Panc1 (cell line): ENCODE results near the gene PLCL1.

Experiments
- POLR2AphosphoS5 ChIP-seq: IDR thresholded peaks from 2 replicates; pipeline ENCODE4 v1.6.1; 2012; ENCODE audit warnings: mild to moderate bottlenecking, low read depth, low read length, moderate library complexity
- TCF7L2 ChIP-seq: IDR thresholded peaks from 2 replicates; pipeline ENCODE4 v1.6.1; 2011; ENCODE audit warnings: mild to moderate bottlenecking, low read depth, low read length, inconsistent platforms
- TF ChIP-seq, protein P1 (sequence below): fragments of 450-650 bp; IDR thresholded peaks from 2 replicates; pipeline ENCODE4 v1.5.1; 2017; ENCODE audit warnings: mild to moderate bottlenecking
- TF ChIP-seq, protein P2 (sequence below), 2 experiments: IDR thresholded peaks; 2 replicates each; pipeline ENCODE4 v1.6.1; 2011 to 2012; ENCODE audit warnings: low read depth in 2 of 2, control low read depth in 1 of 2, low read length in 1 of 2, mild to moderate bottlenecking in 1 of 2, moderate library complexity in 1 of 2; ENCODE audit not compliant: insufficient read depth in 1 of 2

DNA sequence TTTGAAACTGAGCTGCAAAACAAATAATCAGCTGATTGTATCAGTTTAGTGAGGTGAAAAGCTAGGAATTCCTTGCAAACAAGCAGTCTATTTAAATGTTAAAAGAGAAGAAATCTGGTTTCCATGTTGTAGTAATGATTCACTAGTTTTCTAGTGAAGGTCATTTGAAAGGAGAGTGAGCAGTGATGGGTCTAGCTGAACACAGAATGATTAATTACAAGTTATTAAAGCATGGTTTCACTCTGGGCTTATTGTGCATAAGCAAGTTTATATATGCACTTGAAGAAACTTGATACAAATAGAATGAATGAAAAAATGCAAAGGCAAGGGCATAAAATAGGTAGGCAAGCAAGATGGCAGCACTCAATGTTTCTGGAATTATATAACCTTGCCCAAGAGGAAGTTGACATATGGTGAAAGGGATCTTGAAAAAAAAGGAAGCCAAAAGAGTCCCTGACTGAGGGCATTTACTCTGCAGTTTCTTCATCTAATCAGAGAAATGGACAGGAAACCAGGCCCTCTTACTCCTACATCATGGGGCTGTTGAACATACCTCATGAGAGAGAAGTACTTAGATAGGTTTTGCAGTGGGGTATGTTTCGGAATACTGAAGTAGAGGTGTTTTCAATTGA lies 53.2 kb downstream of the PLCL1 start:
- TF ChIP-seq, protein P1, sequence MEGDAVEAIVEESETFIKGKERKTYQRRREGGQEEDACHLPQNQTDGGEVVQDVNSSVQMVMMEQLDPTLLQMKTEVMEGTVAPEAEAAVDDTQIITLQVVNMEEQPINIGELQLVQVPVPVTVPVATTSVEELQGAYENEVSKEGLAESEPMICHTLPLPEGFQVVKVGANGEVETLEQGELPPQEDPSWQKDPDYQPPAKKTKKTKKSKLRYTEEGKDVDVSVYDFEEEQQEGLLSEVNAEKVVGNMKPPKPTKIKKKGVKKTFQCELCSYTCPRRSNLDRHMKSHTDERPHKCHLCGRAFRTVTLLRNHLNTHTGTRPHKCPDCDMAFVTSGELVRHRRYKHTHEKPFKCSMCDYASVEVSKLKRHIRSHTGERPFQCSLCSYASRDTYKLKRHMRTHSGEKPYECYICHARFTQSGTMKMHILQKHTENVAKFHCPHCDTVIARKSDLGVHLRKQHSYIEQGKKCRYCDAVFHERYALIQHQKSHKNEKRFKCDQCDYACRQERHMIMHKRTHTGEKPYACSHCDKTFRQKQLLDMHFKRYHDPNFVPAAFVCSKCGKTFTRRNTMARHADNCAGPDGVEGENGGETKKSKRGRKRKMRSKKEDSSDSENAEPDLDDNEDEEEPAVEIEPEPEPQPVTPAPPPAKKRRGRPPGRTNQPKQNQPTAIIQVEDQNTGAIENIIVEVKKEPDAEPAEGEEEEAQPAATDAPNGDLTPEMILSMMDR: no peak
- TF ChIP-seq POLR2AphosphoS5 (no peak), TCF7L2 (no peak)
- TF ChIP-seq, protein P2, sequence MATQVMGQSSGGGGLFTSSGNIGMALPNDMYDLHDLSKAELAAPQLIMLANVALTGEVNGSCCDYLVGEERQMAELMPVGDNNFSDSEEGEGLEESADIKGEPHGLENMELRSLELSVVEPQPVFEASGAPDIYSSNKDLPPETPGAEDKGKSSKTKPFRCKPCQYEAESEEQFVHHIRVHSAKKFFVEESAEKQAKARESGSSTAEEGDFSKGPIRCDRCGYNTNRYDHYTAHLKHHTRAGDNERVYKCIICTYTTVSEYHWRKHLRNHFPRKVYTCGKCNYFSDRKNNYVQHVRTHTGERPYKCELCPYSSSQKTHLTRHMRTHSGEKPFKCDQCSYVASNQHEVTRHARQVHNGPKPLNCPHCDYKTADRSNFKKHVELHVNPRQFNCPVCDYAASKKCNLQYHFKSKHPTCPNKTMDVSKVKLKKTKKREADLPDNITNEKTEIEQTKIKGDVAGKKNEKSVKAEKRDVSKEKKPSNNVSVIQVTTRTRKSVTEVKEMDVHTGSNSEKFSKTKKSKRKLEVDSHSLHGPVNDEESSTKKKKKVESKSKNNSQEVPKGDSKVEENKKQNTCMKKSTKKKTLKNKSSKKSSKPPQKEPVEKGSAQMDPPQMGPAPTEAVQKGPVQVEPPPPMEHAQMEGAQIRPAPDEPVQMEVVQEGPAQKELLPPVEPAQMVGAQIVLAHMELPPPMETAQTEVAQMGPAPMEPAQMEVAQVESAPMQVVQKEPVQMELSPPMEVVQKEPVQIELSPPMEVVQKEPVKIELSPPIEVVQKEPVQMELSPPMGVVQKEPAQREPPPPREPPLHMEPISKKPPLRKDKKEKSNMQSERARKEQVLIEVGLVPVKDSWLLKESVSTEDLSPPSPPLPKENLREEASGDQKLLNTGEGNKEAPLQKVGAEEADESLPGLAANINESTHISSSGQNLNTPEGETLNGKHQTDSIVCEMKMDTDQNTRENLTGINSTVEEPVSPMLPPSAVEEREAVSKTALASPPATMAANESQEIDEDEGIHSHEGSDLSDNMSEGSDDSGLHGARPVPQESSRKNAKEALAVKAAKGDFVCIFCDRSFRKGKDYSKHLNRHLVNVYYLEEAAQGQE (IDR thresholded peaks at IDR 0.05; ENCODE audit: insufficient read depth in 1 of 2, low read depth in 2 of 2, low read length in 1 of 2): no peak
